Measurements from ENCODE around the gene C13orf42.

The C13orf42 gene

GRCh38 chr13:51033421-51034185, 77.5 kb downstream of the C13orf42 start:
- DNase-seq (ENCODE audit: low read depth in 3 of 3) = no peak

DNA sequence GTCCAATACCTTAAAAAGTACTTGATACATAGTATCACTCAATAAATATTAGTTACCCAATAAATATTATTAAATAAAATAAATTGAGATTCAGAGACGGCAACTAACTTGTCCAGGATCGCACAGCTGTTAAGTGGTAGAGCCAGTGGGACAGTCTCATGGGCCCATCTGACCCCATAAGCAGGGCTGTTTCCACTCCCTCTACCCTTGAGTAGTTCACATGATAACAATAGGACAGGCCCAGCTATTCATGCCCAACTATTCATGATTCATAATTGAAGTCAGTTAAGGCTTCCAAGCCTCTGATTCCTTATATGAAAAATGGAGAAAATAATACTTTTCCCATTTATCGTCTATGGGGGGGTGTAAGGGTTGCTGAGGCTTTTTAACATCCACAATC, 78.2 kb downstream of the C13orf42 start:
- no peak for DNase-seq (ENCODE audit: low read depth in 3 of 3)

Measured in stimulated activated CD4-positive, alpha-beta T cell treated with anti-CD3 and anti-CD28 coated beads, TNF-alpha, amount 100 ng/mL, for 24 hours (primary cell).